AG04449 (cell line): Measurements from ENCODE around the gene FOXD2.

Experiments used
- CTCF ChIA-PET: fragments of 350-600 bp; formaldehyde crosslinking; extraction: SDS; loops from one replicate; lab custom pipeline; 2021; ENCODE audit warnings: antibody characterized with exemption; lab: Yijun Ruan, JAX
- POLR2A ChIA-PET: fragments of 400-600, 350-600 bp; formaldehyde crosslinking; extraction: SDS; loops from one replicate; lab custom pipeline; 2020; ENCODE audit warnings: antibody characterized with exemption, inconsistent platforms; lab: Yijun Ruan, JAX
- DNase-seq: peaks from one replicate; pipeline ENCODE4 v3.0.0-alpha.2; 2010; ENCODE audit warnings: low read depth, low spot score
- H3K4me3 ChIP-seq: 2 replicates; pipeline ENCODE4 v1.5.1; 2011; ENCODE audit warnings: low read depth, mild to moderate bottlenecking, control low read depth, low read length
- CTCF ChIP-seq: IDR thresholded peaks from one replicate; pipeline ENCODE4 v1.5.1; 2011; ENCODE audit warnings: mild to moderate bottlenecking, moderate library complexity, low read length, control low read depth, inconsistent platforms; ENCODE audit not compliant: insufficient read depth; ENCODE audit errors: missing control alignments

FOXD2 gene

GRCh38 chr1:47438165-47439016, 547 bp downstream of the FOXD2 start:
- TF ChIP-seq CTCF, result no peak
- ChIA-PET POLR2A (interaction anchor here (1.0 to 1.1 kb wide), 4 partner anchors 29 to 259 kb away, joined by 3 read pairs; partner anchors contain the start of gene CMPK1), CTCF (interaction anchor here (0.8 to 22.8 kb wide), 28 partner anchors 10 to 545 kb away, joined by 3 to 535 read pairs (median 6); no protein-coding TSS in a partner anchor)
- DNase-seq, result no peak
- H3K4me3 ChIP-seq, result peak overlapping the region; percentile 79

- CTCF ChIA-PET, result interaction anchor here (1.5 to 22.8 kb wide), 9 partner anchors 9 to 287 kb away, joined by 4 to 535 read pairs (median 82); no protein-coding TSS in a partner anchor
- POLR2A ChIA-PET, result no interaction called here
- DNase-seq, result no peak
- H3K4me3 ChIP-seq, result no peak overlapping the region
- no peak for TF ChIP-seq CTCF
These were observed 1.4 kb downstream of the FOXD2 start for GRCh38 chr1:47439017-47439818.

- no peak for TF ChIP-seq CTCF
- DNase-seq, result no peak
- ChIA-PET CTCF (interaction anchor here (1.1 to 15.4 kb wide), 6 partner anchors 8 to 286 kb away, joined by 3 to 470 read pairs (median 8); no protein-coding TSS in a partner anchor), POLR2A (no interaction called here)
- H3K4me3 ChIP-seq, result no peak overlapping the region
These were observed 2.2 kb downstream of the FOXD2 start for GRCh38 chr1:47439819-47440598.

- H3K4me3 ChIP-seq, result no peak overlapping the region
- ChIA-PET POLR2A (no interaction called here), CTCF (interaction anchor here (1.1 to 15.4 kb wide), 7 partner anchors 9 to 285 kb away, joined by 3 to 470 read pairs (median 5); no protein-coding TSS in a partner anchor)
- TF ChIP-seq CTCF, result no peak
- DNase-seq, result no peak
These were observed 2.8 kb downstream of the FOXD2 start for GRCh38 chr1:47440599-47441081.

- ChIA-PET POLR2A (no interaction called here), CTCF (interaction anchor here (0.7 to 15.4 kb wide), 6 partner anchors 8 to 285 kb away, joined by 3 to 470 read pairs (median 8); no protein-coding TSS in a partner anchor)
- H3K4me3 ChIP-seq, result no peak overlapping the region
- DNase-seq, result no peak
- no peak for TF ChIP-seq CTCF
These were observed 3.7 kb downstream of the FOXD2 start for GRCh38 chr1:47441450-47442106.
